HG03442 (cell line): ENCODE data around the gene TMEM132A.

ENCODE experiments used
- ATAC-seq: cut with Tn5 transposase; IDR thresholded peaks from one replicate; pipeline ENCODE4 v1.9.1; 2021; ENCODE audit warnings: mild to moderate bottlenecking, moderate library complexity; ENCODE audit not compliant: unreplicated experiment

Gene TMEM132A

DNA sequence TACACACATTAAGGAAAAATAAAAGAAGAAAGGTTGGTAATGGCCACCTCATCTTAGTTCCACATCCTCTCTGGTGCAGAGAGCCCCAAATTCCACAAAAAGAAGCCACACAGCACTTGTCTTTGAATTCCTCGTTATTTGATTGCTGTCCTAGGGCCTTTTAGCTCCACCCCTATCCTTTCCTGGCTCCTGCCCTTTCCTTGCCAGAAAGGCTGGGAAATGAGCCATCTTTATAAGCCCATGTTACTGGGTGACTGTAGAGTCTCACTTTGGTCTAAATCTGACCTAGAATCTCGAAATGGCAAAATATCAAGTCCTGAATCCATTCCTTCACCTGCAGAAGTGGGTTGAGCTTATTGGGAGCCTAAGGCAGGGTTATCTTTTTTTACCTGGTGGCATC lies 4.3 kb upstream of the TMEM132A start:
- ATAC-seq = no peak

DNA sequence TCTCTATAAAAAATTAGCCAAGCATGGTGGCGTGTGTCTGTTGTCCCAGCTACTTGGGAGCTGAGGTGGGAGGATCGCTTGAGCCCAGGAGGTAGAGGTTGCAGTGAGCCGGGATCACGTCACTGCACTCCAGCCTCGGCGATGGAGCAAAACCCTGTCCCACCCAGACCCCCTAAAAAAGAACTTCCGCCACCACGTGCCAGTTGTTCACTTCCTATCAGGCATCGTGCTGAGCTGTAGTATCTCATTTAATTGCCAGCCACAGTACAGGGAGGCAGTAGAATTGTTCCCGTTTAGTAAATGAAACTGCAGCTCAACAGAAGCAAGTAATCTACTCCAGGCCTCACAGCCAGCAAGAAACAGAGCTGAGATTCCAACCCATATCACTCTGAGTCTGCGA lies 3.0 kb upstream of the TMEM132A start:
- no peak for ATAC-seq

GRCh38 chr11:60921777-60922335 lies 2.4 kb upstream of the TMEM132A start:
- no peak for ATAC-seq

- no peak for ATAC-seq
Observed at GRCh38 chr11:60922906-60923305, 1.4 kb upstream of the TMEM132A start.

DNA sequence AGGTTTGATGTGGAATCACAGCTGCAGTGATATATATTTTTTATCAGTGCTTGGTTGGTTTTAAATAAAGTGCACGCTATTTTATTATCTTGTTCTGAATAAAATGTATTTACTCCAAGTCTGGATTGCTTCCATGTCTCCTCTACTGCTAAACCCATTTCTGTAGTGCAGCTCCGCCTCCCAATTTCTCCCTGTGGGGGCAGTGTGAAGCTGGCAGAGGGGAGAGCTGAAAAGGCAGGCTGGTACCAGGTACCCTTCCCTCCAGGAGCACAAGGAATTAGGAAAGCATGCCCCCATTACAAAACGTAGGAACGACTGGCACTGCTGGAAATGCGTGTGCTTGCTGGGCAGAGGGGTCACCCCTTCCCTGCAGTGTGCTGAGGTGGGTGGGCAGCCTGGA lies 934 bp upstream of the TMEM132A start:
- ATAC-seq = no peak

GRCh38 chr11:60923800-60924109 lies 505 bp upstream of the TMEM132A start:
- ATAC-seq = no peak

DNA sequence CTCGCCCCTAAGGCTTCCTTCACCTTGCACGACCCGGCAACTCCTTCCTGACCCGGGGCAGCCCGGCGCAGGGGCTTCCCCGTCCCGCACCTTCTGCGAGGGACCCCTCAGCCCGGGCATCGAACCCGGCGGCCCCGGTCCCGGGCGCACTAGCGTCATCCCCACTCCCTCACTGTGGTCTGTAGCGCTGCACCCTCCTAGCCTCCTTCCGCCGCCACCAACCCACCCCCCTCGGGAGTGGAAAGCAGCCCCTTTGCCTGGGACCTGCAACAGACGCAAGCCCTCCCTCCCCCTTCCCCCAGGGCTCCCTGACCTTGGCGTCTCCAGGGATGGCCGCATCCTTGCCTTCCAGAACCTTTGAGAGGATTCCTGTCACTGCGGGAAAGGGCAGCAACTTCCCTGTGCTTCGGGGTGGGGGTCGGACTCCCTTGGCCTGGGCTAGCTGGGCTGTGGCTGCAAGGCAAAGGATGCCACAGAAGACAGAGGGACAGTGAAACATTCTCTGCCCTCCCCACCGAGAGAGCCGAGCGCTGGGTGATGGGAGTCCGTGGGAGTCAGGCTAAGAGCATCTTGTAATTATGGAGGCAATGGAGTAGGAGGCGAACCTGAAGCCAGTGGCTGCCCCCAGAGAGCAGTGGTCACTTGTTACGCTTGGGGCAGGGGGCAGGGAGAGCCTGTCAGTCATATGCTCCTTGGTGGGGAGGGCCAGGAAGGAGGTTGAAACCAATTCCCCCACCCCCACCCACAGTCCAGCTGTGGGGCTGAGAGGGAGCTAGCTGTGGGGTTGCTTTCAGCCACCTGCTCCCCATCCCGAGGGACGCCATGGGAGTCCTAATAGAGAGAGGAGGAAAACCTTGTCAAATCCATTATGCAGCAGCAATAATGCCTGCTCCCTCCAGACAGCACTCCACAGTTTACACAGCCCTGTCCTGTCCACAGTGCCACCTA lies 920 bp downstream of the TMEM132A start:
- ATAC-seq = no peak

DNA sequence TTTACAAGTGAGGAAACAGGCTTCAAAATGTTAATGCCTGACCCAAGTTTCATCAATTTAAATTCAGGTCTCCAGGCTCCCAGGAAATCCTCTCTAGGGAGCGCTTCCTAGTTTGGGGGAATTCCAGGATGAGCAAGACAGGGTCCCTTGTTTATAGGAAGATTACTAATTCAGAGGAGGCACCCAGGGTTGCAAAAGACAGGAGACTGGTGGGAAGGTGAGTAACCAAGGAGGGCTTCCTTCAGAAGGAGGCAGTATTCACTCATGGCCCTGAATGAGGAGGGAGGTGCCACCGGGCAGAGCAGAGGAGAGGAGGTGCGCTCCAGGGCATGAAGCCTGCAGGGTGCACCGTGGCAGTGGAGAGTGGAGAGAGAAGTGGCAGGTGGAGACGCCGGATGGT lies 1.6 kb downstream of the TMEM132A start:
- ATAC-seq = no peak

DNA sequence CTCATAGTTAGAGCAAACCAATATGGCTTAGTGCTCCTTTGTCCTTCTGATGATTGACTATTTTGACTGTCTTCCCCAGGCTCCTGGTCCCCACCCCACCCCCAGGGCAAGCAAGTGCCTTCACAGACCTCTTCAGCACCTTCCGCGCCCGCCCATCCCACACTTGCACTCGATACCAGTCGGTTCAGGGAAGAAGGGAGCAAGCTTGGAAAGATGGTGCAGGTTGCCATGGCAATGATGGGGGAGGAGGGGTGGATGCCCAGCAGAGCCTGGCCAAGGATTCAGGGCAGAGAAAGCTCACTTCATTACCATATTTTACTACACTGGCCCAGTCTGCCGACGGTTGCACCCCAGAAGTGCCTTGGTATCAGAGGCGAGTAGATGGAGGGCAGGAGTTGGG lies 2.2 kb downstream of the TMEM132A start:
- ATAC-seq = no peak

GRCh38 chr11:60927061-60927592 lies 2.9 kb downstream of the TMEM132A start:
- no peak for ATAC-seq

DNA sequence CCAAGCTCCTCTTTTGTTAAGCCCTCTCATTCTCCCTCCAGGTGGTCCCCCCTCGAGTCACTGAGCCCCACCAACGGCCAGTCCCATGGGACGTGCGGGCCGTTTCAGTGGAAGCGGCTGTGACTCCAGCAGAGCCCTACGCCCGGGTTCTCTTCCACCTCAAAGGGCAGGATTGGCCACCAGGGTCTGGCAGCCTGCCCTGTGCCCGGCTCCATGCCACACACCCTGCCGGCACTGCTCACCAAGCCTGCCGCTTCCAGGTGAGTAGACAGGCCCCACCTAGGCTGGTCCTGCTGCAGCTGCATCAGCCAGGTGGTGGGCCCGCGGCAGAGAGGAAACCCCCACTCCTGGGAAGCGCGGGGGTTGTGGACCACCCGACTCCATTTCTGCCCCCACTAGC lies 3.3 kb downstream of the TMEM132A start:
- no peak for ATAC-seq

DNA sequence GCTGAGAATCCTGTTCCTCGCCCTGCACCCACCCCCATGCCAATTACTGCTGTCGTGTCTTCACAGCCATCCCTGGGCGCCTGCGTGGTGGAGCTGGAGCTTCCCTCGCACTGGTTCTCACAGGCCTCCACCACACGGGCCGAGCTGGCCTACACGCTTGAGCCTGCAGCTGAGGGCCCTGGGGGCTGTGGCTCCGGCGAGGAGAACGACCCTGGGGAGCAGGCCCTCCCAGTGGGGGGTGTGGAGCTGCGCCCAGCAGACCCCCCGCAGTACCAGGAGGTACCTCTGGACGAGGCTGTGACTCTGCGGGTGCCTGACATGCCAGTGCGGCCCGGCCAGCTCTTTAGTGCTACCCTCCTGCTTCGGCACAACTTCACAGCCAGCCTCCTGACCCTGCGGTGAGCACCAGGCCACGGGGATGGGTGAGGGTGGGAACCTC lies 4.3 kb downstream of the TMEM132A start:
- no peak for ATAC-seq

GRCh38 chr11:60929764-60930163 lies 5.5 kb downstream of the TMEM132A start:
- no peak for ATAC-seq

DNA sequence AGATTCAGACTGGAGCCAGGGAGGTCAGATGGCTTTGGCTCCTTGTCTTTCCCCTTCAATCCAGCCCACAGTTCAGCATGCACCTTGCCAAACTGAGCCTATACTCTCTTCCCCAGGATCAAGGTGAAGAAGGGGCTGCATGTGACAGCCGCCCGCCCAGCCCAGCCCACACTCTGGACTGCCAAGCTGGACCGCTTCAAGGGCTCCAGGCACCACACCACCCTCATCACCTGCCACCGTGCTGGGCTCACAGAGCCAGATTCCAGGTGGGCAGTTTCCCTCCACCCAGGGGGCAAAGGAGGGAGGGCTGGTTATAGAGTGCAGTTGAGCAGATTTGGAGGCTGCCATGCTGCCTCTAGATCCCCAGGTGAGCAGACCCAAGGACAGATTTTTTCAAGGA lies 6.1 kb downstream of the TMEM132A start:
- ATAC-seq = no peak

- ATAC-seq = no peak
Observed at GRCh38 chr11:60931917-60932316, 7.7 kb downstream of the TMEM132A start.

GRCh38 chr11:60932605-60933356 lies 8.5 kb downstream of the TMEM132A start:
- no peak for ATAC-seq

DNA sequence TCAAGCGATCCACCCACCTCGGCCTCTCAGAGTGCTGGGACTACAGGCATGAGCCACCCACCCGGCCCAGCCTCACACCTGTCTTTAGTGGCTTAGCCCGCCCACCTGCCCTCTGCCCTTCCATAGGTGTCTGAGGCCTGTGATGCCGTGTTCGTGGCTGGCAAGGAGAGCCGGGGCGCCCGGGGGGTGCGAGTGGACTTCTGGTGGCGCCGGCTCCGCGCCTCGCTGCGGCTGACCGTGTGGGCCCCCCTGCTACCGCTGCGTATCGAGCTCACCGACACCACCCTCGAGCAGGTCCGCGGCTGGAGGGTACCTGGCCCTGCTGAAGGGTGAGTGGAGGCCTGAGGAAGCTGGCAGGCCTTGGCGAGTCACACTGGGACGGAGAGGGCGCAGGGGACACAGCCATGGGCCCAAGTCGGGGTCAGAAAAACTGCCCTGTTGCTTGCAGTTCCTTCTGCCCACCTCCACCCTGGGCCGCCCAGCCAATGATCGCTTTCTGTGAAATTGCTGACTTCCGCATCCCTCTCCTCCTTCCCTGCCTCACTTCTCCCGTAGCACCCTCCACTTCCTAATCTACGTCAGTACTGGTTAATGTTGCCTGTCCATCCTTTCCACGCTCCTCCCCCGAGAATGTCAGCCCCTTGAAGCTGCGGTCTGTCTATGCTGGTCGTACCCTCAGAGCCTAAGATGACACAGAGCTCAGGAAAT lies 9.3 kb downstream of the TMEM132A start:
- no peak for ATAC-seq

GRCh38 chr11:60934124-60934789 lies 10.0 kb downstream of the TMEM132A start:
- ATAC-seq = no peak

- ATAC-seq = no peak
Observed at GRCh38 chr11:60934790-60935605, 10.7 kb downstream of the TMEM132A start.
